Stimulated activated CD8-positive, alpha-beta memory T cell treated with anti-CD3 and anti-CD28 coated beads, Interleukin-15, amount 100 ng/mL, for 48 hours (primary cell): ENCODE results near the gene ARGFX.
"Not testable (repeated sequence)": the region's sequence is repeated elsewhere in the genome, so short reads cannot be mapped to it uniquely, and the experiment has no call there.

Experiments
- DNase-seq, 2 donors: peaks; one replicate each; pipeline ENCODE4 v3.0.0-alpha.2; 2020; ENCODE audit warnings: low read depth in 2 of 2

Gene ARGFX

DNA sequence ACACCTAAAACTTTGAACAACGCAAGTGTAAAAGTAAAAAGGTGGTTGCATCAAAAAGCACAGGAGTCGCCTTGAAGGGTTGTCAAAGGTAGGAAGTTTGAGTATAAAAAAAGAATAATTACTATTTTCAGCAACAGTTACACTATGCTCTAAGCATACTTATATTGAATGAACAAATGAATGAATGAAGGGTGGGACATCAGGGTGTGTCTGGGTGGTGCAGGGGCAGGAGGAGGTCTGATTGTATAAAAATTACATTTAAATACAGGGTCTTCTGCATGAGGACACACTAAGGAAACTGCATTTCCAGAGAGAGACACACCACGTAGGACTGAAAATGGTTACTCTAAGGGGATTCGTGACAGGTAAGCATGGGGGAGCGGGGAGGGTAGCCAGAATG lies at the start of gene ARGFX:
TSS of gene ARGFX (plus strand) at position 301 of the 400 bp plus-strand sequence. CDS start 2,765 bp downstream, outside the sequence.
- no peak for DNase-seq

DNA sequence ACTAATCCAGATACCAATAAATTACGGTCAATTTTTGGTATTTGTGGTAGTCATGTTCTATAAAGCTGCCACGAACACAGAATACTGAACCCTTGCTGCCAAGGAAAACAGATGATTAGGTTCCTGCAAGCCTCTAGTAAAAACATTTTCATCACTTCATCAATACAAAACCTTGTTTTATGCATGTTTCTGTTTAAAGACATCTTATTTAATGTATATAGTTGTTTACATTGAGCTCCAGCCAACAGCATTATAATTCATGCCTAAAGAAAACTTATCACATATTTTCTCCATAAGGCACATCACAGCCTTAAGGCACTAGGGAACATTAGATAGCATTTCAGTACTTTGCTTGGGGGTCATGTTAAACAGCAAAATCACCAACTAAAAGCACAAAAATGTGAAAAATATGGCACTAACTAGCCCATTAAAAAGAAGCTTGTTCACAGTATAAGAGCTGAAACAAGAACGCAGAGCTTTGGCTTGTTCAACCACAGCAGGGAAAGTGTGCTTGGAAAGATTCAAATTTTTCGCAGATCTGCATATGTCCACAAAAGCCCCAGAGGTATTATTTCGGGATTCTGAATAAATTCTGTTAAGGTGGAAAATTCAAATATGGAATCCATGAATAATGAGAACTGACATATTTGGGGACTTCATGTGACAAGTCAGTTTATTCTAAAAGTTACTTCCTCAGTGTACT lies 49.6 kb upstream of the ARGFX start:
- no peak for DNase-seq

DNA sequence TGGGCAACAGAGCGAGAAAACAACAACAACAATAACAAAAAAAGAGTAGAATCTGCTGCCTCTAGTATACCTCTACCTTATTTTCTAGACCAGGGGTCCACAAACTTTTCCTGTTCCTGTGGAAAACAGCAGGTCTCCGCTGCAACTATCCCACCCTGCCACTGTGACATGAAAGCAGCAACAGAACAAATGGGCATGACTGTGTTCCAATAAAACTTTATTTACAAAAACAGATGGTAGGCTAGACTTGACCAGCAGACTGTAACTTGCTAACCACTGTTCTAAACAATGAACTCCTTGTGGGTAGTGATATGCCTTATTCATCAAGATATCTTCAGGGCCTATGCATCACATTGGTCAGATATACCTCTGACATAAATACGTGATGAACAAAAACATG lies 47.2 kb upstream of the ARGFX start:
- no peak for DNase-seq

DNA sequence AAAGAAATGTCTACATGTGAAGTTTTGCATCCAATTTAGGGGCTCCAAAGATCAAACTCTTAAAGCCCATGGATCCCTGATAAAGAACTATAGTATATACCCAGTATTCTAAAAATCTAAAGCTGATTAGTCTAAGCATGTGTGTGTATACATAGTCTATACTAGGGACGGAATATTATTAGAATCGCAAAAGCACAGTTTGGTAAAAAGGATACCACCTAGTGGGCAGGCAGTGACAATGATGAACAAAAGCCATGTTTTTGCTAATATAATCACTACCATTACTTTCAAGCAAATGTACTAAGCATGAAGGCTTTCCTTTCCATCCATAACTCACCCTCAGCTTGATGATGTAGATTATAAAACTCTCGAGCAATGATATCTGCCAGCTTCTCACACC lies 38.4 kb upstream of the ARGFX start:
- no peak for DNase-seq

DNA sequence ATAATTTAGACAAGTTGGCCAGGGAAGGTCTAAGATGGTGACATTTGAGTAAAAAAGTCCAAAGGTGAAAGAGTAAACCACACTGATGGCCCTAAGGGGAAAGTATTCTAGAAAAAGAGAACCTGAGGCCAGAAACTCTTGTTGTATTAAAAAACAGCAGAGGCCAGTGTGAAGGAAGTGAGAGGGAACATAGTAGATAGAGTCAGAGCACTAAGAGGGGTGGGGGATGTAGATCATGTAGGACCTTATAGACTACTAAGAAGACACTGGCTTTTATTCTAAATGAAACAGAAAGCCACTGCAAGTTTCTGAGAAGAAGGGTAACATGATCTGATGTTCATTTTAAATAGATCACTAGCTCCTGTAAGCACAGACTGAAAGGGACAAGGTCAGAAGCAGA lies 36.5 kb upstream of the ARGFX start:
- no peak for DNase-seq

DNA sequence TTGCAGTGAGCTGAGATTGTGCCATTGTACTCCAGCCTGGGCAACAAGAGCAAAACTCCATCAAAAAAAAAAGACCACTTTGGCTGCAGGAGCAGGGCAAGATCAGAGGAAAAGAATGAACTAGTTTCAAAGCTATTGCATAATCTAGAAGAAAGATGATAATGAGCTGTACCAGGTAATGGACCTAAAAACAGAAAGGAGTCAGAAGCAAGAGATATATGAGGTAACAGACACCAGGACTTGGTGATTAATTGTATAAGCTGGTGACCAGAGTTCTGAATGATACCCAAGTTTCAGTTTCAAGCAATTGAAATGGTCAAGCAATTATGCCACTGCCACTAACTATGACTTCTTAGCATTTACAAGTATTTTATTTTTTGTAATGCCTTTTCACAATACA lies 24.8 kb upstream of the ARGFX start:
- DNase-seq = no peak

DNA sequence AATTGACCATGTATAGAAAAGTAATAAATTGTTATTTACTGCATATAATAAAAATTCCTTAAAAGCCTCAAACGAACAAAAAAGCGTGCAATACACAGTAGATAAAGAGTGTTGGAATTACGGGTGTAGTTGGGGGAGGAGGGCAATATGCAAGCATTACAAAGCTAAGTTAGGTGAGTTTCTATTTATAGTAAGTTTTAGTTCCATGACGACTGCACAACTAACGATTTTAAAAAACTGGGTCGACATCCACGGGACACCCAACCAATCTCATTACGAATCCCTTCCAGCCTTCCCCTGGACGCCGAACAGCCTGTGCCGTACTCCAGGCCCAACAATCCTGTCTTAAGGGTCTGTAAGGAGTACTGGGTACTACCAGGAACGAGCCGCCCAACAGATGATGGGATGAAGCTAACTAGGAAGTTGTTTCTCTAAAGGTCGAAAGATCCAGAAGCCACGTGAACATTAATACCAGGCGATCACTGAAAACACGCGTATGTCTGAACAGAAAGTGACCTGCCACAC lies 22.6 kb upstream of the ARGFX start:
- DNase-seq = no peak

DNA sequence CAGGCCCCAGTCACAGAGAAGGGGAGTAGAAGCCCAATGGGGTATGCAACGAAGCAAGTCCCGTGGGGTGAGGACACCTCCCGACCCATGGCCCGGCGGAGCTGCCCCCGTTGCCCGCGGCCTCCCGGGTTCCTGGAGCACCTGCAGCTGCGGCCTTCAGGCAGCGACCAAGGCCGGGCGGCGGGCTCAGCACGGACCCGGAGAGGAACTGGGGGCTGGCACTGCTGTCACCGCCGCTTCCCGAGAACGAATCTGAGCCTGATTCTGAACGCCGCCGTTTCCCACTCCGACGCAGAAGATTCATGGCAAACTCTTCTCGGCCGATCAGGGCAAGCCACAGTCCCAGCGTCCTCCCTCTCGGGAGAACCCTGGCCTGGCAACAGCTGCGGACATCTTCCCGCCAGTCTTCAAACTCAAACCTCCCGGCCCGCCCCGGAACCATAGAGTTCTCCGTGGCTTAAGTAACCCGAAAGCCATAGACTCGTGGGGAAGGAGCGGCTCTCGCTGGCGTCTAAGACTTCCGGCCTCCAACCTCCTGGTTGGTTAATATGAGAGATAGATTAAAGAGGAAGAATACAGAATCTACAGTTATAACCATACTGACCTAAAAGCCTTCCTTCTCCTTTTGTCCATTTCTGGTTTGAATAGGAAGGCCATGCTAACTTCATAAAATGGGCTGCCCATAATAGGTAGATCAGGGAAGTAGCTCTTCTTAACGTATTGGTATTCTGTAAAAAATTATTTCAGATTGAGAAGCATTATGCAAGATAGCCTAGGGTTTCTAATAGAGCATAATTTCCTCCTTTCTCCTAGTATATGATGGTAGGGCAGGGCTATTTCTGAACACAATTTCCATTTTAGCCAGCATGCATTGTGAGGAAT lies 21.9 kb upstream of the ARGFX start, which contains the start of gene POLQ:
TSS of gene POLQ (minus strand) at position 415 of the 882 bp plus-strand sequence. CDS start at position 304, 111 bp downstream.
- DNase-seq = peak; percentile 82

DNA sequence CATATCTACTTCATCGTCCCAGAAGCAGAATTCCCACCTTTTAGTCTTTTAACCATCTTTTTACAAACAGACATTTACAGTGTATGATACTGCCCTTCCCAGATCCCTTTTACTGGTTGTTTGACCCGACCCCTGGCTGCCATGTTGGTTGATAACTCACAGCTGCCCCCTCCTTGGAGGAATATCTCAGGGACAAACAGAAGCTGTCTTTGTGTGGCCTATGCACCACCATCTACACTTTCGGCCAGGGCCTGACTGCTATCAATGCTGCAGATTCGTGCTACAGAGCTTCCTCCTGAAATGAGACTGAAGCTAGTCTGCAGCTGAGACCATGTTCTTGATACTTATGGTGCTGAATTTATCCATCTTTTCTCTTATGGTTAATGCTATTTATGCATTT lies 15.4 kb upstream of the ARGFX start:
- DNase-seq = no peak

DNA sequence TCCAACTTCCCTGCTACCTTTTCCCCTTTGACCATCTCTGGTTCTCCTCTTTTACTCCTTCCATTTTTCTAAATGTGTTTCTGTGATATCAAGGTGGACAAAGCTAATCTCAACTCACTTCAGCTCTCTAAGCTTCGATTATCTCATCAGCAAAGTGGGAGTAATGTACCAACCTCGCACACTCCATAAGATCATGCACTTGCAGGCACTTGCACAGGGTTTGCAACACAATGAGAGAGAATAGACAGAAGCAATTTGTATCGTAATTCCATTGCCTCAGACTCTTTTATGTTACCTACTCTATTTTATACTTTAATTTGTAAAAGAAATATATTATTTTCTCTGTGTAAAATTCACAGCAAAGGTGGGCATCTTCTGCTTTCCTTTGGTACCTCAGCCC lies 15.0 kb upstream of the ARGFX start:
- no peak for DNase-seq

DNA sequence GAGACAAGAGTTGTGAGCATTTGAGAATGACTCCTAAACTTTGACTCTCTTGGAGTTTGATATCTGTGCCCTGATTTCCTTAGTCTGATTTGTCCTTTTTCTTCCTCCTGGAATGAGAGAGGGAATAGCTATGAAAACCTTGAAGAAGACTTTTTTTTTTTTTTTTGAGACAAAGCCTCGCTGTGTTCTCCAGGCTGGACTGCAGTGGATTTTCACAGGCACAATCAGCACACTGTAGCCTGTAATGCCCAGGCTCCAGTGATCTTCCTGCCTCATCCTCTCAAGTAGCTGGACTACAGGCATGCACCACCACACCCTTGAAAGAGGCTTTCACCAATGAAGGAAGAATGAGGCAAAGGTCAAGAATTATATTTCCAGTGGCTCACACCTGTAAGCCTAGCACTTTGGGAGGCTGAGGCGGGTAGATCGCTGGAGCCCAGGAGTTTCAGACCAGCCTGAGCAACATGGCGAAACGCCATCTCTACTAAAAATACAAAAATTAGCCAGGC lies 10.3 kb upstream of the ARGFX start:
- no peak for DNase-seq

DNA sequence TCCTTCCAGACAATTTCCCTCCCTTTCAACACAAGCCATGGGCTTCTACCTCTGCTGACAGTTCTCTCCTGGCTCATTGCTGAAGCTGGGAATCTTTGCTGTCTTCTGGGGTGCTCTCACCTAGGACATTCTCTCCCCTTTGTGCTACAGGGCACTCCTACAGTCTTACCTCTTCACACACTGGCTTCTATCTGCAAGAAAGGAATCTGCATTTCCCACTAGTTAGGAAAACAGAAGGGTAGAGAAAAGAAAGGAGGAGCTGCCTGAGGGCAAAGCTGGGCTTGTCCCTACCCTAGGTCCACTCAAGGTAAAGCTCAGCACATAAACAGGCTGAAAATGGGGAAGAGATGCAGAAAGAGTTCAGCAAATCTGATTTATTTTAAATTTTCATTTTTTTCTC lies 5.6 kb upstream of the ARGFX start:
- DNase-seq = no peak

DNA sequence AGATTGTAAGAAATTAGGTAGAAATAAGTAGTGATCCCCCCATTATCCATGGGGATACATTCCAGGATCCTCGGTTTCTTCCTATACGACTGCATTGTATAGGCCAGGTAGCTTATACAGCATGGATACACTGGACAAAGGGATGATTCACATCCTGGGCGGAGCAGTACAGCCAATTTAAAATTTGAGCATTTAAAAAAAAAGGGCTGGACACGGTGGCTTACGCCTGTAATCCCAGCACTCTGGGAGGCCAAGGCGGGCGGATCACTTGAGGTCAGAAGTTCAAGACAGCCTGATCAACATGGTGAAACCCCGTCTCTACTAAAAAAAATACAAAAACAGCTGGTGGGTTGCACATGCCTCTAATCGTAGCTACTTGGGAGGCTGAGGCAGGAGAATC lies 976 bp upstream of the ARGFX start:
- DNase-seq = no peak

DNA sequence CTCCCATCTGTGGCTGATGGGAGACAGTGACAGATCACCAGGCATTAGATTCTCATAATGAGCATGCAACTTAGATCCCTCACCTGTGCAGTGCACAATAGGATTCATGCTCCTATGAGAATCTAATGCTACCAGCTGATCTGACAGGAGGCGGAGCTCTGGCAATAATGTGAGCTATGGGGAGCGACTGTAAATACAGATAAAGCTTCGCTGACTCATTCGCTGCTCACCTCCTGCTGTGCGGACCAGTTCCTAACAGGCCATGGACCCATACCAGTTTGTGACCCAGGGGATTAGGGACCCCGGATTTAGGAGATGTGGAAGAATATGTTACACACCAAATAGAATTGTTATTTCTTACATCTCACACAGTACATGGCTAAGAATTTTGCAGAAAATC lies 6.7 kb downstream of the ARGFX start:
- no peak for DNase-seq

DNA sequence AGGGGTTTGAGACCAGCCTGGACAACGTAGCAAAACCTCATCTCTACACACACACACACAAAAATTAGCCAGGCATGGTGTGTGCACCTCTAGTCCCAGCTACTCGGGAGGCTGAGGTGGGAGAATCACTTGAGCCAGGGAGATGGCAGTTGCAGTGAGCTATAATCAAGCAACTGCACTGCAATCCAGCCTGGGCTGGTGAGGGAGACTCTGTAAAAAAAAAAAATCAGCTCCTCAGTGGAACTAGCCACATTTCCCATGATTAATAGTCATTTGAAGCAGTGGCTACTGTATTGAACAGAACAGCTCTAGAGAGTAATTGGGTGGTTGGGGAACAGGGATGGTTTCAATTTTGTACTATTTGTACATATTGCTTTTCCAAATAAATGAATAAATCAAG lies 13.9 kb downstream of the ARGFX start:
- DNase-seq = no peak

DNA sequence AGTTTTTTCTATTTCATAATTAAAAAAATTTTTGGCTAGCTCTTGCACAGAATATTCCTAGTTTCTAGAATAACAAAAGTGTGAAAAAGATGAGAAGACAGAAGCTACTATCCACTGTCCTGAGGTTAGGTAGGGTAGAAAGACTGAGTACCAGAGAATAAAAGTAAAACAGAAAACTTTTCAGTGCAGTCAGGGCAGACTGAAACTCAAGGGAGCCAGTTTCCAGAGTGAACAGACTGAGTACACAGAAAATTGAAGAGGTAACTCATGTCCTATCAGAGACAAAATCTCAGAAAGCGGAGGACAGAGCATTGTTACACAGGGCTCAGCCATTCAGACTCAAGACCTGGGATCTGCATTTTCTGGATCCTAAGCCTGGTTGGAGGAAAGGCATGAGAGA lies 16.7 kb downstream of the ARGFX start:
- no peak for DNase-seq

DNA sequence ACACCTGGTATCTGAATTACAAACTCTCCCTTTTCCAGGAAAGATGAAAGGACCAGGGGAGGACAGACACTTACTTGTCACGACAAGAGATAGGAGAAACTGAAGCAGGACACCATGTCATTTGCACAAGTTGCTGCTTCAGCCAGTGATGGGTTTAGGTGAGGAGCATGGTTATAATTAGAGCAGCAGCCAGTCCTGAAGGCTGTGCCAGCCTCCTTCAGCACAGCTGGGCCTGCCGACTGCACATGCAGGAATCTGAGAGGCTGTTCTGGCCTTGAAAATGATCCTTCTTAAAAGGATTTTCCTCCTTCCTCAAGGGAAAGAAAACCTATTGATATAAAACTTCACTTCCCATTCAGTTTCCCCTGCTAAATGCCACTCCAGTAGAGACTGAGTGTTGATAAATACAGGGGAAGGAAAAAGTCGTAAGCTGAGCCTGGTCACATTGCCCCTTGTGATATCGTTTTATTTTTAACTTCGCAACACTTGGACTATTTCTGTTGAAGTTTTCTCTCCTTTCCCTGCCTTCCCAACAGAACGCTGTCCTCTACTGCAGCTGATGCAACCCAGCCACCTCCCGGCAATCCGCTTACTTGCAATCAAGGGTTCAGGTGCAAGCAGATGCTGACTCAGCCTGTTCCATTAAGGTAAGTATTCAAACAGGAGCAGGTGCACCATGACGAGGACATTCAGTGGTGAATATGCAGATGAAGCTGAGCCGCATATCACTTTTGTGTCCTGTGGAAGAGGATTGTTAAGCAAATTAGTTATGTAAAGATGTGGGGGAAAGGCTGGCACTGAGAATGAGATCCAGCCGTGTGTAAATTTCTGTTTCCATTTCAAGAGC lies 25.3 kb downstream of the ARGFX start, which contains the start of gene FBXO40:
TSS of gene FBXO40 (plus strand) at position 524 of the 847 bp plus-strand sequence. CDS start 27,197 bp downstream, outside the sequence.
- DNase-seq = no peak

DNA sequence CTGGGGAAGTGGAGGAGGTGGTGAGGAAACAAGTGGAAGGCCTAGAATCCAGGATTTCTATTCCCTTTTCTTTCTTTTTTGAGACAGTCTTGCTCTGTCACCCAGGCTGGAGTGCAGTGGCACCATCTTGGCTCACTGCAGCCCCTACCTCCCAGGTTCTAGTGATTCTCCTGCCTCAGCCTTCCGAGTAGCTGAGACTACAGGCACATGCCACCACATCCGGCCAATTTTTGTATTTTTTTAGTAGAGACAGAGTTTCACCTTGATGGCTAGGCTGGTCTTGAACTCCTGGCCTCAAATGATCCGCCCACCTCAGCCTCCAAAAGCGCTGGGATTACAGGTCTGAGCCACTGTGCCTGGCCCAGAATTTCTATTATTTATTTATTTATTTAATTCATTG lies 26.1 kb downstream of the ARGFX start:
- not testable (repeated sequence) for DNase-seq

DNA sequence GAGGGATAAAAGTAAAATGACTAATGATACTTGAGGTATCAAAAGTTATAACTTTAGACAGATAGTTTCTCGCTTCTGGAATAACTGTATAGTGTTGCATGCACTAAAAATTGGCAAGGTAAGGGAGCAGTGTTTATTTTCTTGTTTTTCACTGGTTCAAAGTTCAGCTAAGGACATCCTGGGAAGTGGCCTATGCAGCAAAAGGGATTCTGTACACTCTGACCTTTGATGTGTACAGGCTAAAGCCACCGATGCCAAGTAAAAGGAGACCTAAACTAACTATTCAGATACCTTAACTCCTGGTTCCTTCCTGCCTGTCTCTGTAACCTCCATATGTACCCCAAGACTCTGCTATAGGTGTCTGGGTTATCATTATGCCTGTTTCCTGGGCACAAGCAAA lies 27.1 kb downstream of the ARGFX start:
- DNase-seq = no peak

DNA sequence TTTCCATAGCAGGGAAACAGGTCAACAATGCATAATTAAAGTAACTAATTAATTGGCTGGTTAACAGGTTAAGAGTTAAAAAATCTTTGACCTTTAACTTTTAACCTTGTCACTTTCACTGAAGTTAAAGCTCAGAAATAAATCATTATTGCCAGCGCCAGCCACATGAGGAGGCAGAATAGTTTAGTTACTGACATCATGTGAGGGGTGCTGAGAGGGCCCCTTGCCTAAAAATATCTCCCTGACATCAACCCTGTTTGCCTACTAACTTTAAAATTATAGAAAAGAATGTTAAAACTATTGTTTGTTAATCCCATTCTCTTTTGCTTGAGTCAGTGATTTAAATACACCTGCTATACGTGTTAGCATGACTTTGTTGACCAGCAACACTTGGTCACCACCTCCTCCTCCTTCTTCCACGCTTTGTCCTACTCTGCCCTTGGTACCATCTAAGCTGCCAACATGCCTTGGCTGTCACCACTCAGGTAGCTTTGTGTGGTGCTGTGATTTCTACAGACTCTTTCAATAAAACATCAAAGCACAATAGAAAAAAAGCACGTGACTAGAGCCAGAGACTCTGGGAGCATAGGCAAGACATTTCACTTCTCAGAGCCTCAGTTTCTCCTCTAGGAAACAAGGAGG lies 28.1 kb downstream of the ARGFX start:
- DNase-seq = no peak

DNA sequence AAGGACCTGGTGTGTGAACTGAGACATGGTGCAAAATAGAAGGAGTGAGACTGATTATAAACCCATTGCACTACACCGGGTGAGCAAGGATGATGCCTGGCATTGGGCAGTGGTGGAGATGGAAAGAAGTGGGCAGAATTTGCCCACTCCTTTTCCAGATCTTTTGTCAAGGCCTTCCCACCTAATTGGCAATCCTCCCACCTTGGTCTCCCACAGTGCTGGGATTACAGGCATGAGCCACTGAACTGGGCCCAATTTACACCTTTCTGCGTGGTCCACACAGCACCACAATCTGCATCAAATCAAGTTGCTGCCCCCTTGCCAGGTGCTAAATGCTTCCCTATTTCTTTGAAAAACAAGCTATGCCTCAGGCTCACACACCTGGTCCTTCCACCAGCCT lies 30.8 kb downstream of the ARGFX start:
- DNase-seq = no peak
